Fibroblast of pulmonary artery (primary cell): ENCODE data around the gene MTHFSD.
A peak's percentile ranks its signal among the peaks of the same experiment; 100 is the strongest.

ENCODE experiments used
- DNase-seq: peaks from one replicate; pipeline ENCODE4 v3.0.0-alpha.2; 2010; ENCODE audit warnings: low read depth
- H3K4me3 ChIP-seq: replicated peaks from 2 replicates; pipeline ENCODE4 v1.5.1; 2011; ENCODE audit warnings: low read depth, mild to moderate bottlenecking, control low read depth, low read length, moderate library complexity
- CTCF ChIP-seq: IDR thresholded peaks from 2 replicates; pipeline ENCODE4 v1.5.1; 2011; ENCODE audit warnings: mild to moderate bottlenecking, control low read depth, low read length, inconsistent platforms; ENCODE audit errors: missing control alignments

The MTHFSD gene

GRCh38 chr16:86554917-86555703 lies at the start of gene MTHFSD:
MTHFSD (minus strand) TSS chr16:86555235; CDS start chr16:86555184, 51 bp downstream.
- TF ChIP-seq CTCF: no peak
- peak within 1 kb of the TSS; percentile 85 for H3K4me3 ChIP-seq

GRCh38 chr16:86604436-86605193 lies 49.6 kb upstream of the MTHFSD start:
- DNase-seq: no peak
- H3K4me3 ChIP-seq: no peak overlapping the region
- no peak for TF ChIP-seq CTCF

More at GRCh38 chr16:86554917-86555703, at the start of gene MTHFSD:
- DNase-seq: peak; percentile 94

GRCh38 chr16:86602521-86602920 lies 47.5 kb upstream of the MTHFSD start:
- H3K4me3 ChIP-seq: no peak overlapping the region
- DNase-seq: no peak
- TF ChIP-seq CTCF: no peak

- TF ChIP-seq CTCF: no peak
- no peak for DNase-seq
- no peak overlapping the region for H3K4me3 ChIP-seq
These were observed 46.3 kb upstream of the MTHFSD start for GRCh38 chr16:86601356-86601755.

GRCh38 chr16:86598607-86599565 lies 43.9 kb upstream of the MTHFSD start:
- TF ChIP-seq CTCF: no peak
- no peak overlapping the region for H3K4me3 ChIP-seq
- DNase-seq: no peak

- TF ChIP-seq CTCF: no peak
- no peak for DNase-seq
These were observed 43.0 kb upstream of the MTHFSD start for GRCh38 chr16:86597880-86598606.

More at GRCh38 chr16:86597880-86598606, 43.0 kb upstream of the MTHFSD start:
- no peak overlapping the region for H3K4me3 ChIP-seq
